Stimulated activated CD8-positive, alpha-beta memory T cell treated with anti-CD3 and anti-CD28 coated beads, Interleukin-7, amount 100 ng/mL, for 24 hours (primary cell): ENCODE results near the gene TBX10.
"Not testable (repeated sequence)": the region's sequence is repeated elsewhere in the genome, so short reads cannot be mapped to it uniquely, and the experiment has no call there.

ENCODE experiments used
- DNase-seq: peaks from one replicate; pipeline ENCODE4 v3.0.0-alpha.2; 2020; ENCODE audit warnings: low read depth

Gene TBX10

GRCh38 chr11:67615728-67616430, 23.7 kb downstream of the TBX10 start:
- no peak for DNase-seq

- DNase-seq = no peak
These were observed 24.5 kb downstream of the TBX10 start for GRCh38 chr11:67614730-67615714.

GRCh38 chr11:67613960-67614715, 25.4 kb downstream of the TBX10 start:
- DNase-seq = peak; percentile 67

GRCh38 chr11:67613313-67613959, 26.1 kb downstream of the TBX10 start:
- no peak for DNase-seq

GRCh38 chr11:67612751-67613150, 26.8 kb downstream of the TBX10 start:
- no peak for DNase-seq

GRCh38 chr11:67611704-67612587, 27.6 kb downstream of the TBX10 start:
- no peak for DNase-seq

- DNase-seq = no peak
These were observed 28.4 kb downstream of the TBX10 start for GRCh38 chr11:67611165-67611564.

- DNase-seq = no peak
These were observed 29.2 kb downstream of the TBX10 start for GRCh38 chr11:67610302-67610868.

GRCh38 chr11:67609316-67609715, 30.2 kb downstream of the TBX10 start:
- no peak for DNase-seq

GRCh38 chr11:67608486-67608885, 31.1 kb downstream of the TBX10 start:
- no peak for DNase-seq

- DNase-seq = no peak
These were observed 32.1 kb downstream of the TBX10 start for GRCh38 chr11:67607507-67607906.

GRCh38 chr11:67606492-67607295, 32.9 kb downstream of the TBX10 start, which contains the start of gene NDUFV1:
NDUFV1 (plus strand) TSS chr11:67606936; CDS start chr11:67607005, 69 bp downstream.
- DNase-seq = peak; percentile 96

GRCh38 chr11:67606093-67606491, 33.5 kb downstream of the TBX10 start:
- DNase-seq = no peak

- DNase-seq = no peak
These were observed 34.1 kb downstream of the TBX10 start for GRCh38 chr11:67605231-67606011.

GRCh38 chr11:67604815-67605214, 34.7 kb downstream of the TBX10 start:
- DNase-seq = no peak

GRCh38 chr11:67604119-67604518, 35.4 kb downstream of the TBX10 start:
- DNase-seq = not testable (repeated sequence)

- no peak for DNase-seq
These were observed 38.5 kb downstream of the TBX10 start for GRCh38 chr11:67601098-67601497.

GRCh38 chr11:67600324-67601029, 39.1 kb downstream of the TBX10 start:
- DNase-seq = no peak
